Measurements from ENCODE around the gene IL1F10.

GRCh38 chr2:113039158-113039557, 28.6 kb upstream of the IL1F10 start:
- TF ChIP-seq CREB1 (IDR thresholded peaks at IDR 0.05; ENCODE audit: low read depth) (no peak), ZNF687 (IDR thresholded peaks at IDR 0.05) (no peak), CTCF (IDR thresholded peaks at IDR 0.05 in 2 of 3, conservative IDR thresholded peaks at IDR 0.05 in 1 of 3; ENCODE audit: control insufficient read depth in 2 of 3, extremely low read depth in 1 of 3, insufficient read depth in 1 of 3, low read depth in 3 of 3, low read length in 3 of 3) (no peak), REST (IDR thresholded peaks at IDR 0.05; ENCODE audit: low read depth, low read length) (no peak), ZNF274 (IDR thresholded peaks at IDR 0.05; ENCODE audit: insufficient read depth, insufficient read length) (no peak), ETV6 (conservative IDR thresholded peaks at IDR 0.05 in 1 of 2, IDR thresholded peaks at IDR 0.05 in 1 of 2; ENCODE audit: borderline replicate concordance in 1 of 2, low read depth in 1 of 2) (no peak), PAX8 (IDR thresholded peaks at IDR 0.05) (no peak)
